Ascending aorta (tissue), 2 donors: ENCODE data around the gene NRXN3. TPM values are rescaled to one million over a fixed set of nuclear protein-coding genes. Genes with fewer than 3 reads are reported as not detected.

Experiments
- DNase-seq, 2 donors: peaks; one replicate each; pipeline ENCODE4 v3.0.0-alpha.2; 2019; ENCODE audit warnings: low spot score in 2 of 2
- H3K27ac ChIP-seq, 2 donors: fragments of 200-600 bp; sonication (generic); one replicate each; pipeline ENCODE4 v1.5.1; 2016 to 2017; ENCODE audit warnings: mild to moderate bottlenecking in 1 of 2
- H3K27me3 ChIP-seq: fragments of 200-600 bp; sonication (generic); one replicate; pipeline ENCODE4 v1.5.1; 2017
- H3K36me3 ChIP-seq, 2 donors: fragments of 200-600 bp; sonication (generic); one replicate each; pipeline ENCODE4 v1.5.1; 2016
- H3K4me1 ChIP-seq, 2 donors: fragments of 200-600 bp; sonication (generic); one replicate each; pipeline ENCODE4 v1.5.1; 2016 to 2017; ENCODE audit warnings: mild to moderate bottlenecking in 1 of 2
- H3K4me3 ChIP-seq, 2 donors: fragments of 200-600 bp; sonication (generic); one replicate each; pipeline ENCODE4 v1.5.1; 2016 to 2017; ENCODE audit warnings: mild to moderate bottlenecking in 1 of 2
- H3K9me3 ChIP-seq, 2 donors: fragments of 200-600 bp; sonication (generic); one replicate each; pipeline ENCODE4 v1.5.1; 2016
- CTCF ChIP-seq, 3 experiments: fragments of 200-600 bp in 2 of 3; fragments of 450-650 bp in 1 of 3; sonication (generic) in 2 of 3; IDR thresholded peaks; one replicate each; pipeline ENCODE4 v1.5.1; 2016 to 2019; ENCODE audit warnings: antibody characterized with exemption in 3 of 3, mild to moderate bottlenecking in 1 of 3, moderate library complexity in 1 of 3
- intact Hi-C: fragments of 100-400 bp; cut with DNase I; formaldehyde crosslinking; loops from one replicate; pipeline ENCODE4 v1.15.1; 2023
- total RNA-seq: library from RNA; depleted of rRNA; stranded (reverse); fragments of >200 nt; gene quantifications from one replicate; pipeline ENCODE4 v1.1.0, GENCODE V29; 2016

The NRXN3 gene
- total RNA-seq, 1 donor from 2014 or later, result 21.0 TPM

DNA sequence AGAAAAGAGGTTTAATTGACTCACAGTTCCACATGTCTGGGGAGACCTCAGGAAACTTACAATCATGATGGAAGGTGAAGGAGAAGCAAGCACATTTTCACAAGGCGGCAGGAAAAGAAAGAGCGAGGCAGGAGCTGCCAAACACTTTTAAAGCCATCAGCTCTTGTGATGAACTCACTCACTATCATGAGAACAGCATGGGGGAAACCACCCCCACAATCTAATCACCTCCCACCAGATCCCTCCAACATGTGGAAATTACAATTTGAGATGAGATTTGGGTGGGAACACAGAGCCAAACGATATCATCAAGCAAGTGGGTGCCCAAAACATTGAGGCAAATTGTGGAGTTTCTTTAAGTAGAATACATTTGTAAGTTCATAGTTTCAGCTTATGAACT lies 1083.4 kb downstream of the NRXN3 start:
- TF ChIP-seq CTCF (IDR thresholded peaks at IDR 0.05), result no peak
- Histone ChIP-seq H3K27me3 (no peaks in the 10 kb centered on the region), H3K4me3 (no peak overlapping the region), H3K9me3 (no peaks in the 10 kb centered on the region), H3K36me3 (no peaks in the 10 kb centered on the region), H3K27ac (no peak overlapping the region), H3K4me1 (no peaks in the 10 kb centered on the region)
- intact Hi-C loops, result no loop called here
- no peak for DNase-seq

DNA sequence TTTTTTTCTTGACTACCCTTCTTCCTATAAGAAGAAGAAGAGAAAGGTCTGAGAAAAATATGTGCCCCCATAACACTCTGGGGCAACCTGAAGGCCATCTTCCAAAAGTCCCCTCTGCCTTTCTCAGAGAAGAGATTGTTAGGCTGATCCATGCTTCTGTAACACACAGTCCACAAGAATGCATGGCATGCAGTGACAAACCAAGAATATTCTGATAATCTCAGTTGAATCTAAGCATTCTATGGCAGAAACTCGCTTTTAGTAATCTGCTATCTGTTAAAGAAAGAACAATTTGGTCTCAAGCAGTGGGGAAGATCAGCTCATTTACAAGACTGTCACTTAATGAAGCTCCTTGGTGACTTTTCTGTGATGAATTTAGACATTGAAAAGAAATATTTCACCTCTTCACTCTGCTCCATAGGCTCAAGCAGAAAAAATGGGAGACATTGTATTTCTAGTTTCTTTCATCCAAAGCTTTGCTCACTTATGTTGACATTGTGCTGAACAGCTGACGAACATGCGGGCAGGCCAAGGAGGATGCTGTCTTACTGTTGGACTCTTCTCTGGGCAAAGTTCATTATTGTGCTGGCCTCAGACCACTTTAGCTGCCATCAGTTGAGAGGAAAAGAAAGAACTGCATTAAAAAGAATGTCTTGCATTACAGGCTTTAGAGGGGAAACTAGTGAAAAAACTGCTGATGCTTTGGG lies 1084.0 kb downstream of the NRXN3 start:
- Histone ChIP-seq H3K4me1 (no peaks in the 10 kb centered on the region), H3K4me3 (no peak overlapping the region), H3K9me3 (no peaks in the 10 kb centered on the region), H3K27me3 (no peaks in the 10 kb centered on the region), H3K27ac (no peak overlapping the region), H3K36me3 (no peaks in the 10 kb centered on the region)
- no peak for DNase-seq
- intact Hi-C loops, result no loop called here
- no peak for TF ChIP-seq CTCF (IDR thresholded peaks at IDR 0.05)

DNA sequence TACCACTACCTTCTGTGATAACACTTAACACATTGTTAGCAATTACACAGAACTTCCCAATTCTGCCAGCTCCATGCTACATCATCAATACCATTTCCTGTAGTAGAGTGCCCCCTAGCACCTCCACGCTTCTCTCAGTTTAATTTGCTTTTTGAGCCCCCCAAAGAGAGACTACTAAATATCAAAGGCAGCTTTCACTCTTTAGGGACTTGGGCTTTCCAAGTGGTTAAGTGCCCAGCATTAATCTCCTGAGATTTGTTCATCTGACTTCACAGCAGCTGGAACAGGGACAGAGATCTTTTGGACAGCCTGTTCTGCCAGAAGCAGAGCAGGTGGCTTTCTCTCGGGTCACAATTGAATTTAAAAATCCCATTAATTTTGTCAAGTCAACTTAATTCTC lies 1086.2 kb downstream of the NRXN3 start:
- H3K27me3 ChIP-seq, result no peaks in the 10 kb centered on the region
- DNase-seq, result no peak
- intact Hi-C loops, result no loop called here

DNA sequence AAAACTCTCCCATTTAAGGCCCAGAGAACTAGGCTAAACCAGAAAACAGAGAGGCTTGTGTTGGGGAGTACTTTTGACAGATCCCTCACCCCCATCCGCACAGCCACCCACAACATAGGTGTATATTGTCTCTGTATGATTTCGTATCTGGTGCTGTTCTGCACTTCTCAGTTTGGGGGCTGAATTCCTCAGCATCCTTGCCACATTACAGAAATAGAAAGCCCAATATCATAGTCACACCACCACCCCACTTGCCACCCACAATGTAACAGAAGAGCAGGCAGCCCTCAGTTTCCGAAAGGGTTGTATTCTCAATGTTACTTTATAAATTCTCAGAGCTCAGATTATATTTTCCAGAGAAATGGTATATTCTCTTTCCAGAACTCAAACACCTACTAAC lies 1090.2 kb downstream of the NRXN3 start:
- no peak for TF ChIP-seq CTCF (IDR thresholded peaks at IDR 0.05)
- intact Hi-C loops, result no loop called here
- no peak overlapping the region for H3K27ac ChIP-seq
- no peaks in the 10 kb centered on the region for H3K4me1 ChIP-seq
- H3K4me3 ChIP-seq, result no peak overlapping the region
- H3K36me3 ChIP-seq, result no peaks in the 10 kb centered on the region
- DNase-seq, result no peak
- no peaks in the 10 kb centered on the region for H3K27me3 ChIP-seq
- no peaks in the 10 kb centered on the region for H3K9me3 ChIP-seq

More for the DNA sequence above, 1086.2 kb downstream of the NRXN3 start:
- H3K36me3 ChIP-seq, result no peaks in the 10 kb centered on the region
- no peak overlapping the region for H3K4me3 ChIP-seq
- no peak for TF ChIP-seq CTCF (IDR thresholded peaks at IDR 0.05)
- no peaks in the 10 kb centered on the region for H3K4me1 ChIP-seq
- no peaks in the 10 kb centered on the region for H3K9me3 ChIP-seq
- no peak overlapping the region for H3K27ac ChIP-seq

DNA sequence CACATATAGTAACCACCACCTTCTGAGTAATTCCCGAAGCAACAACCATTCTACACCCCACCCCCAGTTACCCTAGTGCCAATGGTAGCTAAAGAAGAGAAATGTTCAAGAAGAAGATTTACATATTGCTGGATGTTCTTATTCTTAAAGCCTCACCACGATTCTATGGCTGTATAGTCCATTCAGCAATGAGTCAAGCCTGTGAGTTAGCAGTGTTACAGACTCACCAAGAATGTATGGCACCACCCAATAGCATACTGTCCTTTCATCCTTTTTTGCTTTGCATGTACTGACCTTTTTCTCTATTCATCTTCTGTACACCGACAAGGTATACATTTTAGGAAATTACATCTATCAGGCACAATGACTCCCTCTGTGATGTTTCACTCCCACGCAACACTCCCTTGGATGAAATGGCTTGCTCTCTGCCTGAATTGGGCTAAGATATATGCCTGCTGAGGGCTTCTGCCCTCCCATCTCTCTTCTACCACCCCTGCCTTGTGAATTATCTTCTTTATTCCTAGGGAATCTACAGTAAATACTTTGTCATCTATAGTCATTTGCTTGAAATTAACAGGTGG lies 1095.3 kb downstream of the NRXN3 start:
- Histone ChIP-seq H3K4me3 (no peak overlapping the region), H3K4me1 (no peaks in the 10 kb centered on the region), H3K9me3 (no peaks in the 10 kb centered on the region), H3K27ac (no peak overlapping the region), H3K36me3 (no peaks in the 10 kb centered on the region), H3K27me3 (no peaks in the 10 kb centered on the region)
- intact Hi-C loops, result no loop called here
- no peak for DNase-seq
- no peak for TF ChIP-seq CTCF (IDR thresholded peaks at IDR 0.05)
